ENCODE data around the gene FCSK.

DNA sequence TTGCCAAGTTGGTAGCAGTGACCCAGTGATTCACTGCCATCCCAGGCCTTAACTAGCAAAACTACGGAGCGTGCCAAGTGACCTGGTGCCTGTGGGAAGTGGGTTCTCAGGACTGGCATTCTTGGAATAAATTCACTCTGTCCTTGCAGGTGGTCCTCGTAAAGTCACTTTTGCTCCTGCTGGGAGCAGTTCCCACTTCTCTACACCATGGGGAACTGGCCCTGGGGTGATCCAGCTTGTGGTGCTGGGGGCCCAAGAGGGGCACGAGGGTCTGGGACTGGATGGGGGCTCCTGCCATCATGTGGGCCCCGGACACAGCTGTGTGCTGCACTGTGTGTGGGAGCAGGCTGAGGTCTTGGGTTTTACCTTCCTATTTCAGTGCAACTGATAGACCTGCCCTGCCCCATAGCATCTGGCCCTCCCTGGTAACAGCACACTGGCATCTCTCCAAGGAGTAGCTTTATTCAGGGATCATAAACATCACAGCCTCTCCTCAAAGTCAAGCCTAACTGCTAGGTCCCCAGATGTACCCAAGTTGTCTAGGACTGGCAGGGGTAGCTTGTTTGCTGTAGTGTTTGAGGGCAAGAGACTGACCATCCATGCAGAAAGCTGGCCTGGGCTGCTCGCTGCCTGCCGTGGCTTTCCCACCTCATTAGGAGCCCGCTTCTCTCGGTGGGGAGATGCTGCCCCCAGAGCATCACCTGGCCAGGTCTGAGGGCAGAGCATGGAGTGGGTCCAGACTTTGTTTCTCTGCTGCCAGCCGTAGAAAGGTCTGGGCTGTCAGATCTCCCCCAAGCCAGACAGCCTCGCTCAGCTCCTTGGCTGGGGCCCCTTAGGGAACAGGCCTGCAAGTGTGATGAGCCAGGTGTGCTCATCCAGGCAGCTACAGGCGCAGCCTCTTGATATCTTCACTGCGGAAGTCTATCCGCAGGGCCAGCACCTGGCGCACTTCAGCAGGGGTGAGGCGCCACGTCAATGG, 26.0 kb downstream of the FCSK start:
- TF ChIP-seq EZH2 (IDR thresholded peaks at IDR 0.05; ENCODE audit: insufficient read depth, poor library complexity, severe bottlenecking) (no peak), EZH2phosphoT487 (IDR thresholded peaks at IDR 0.05; ENCODE audit: insufficient read depth, low read depth) (no peak)
